Measurements from ENCODE around the gene AHSG. TPM values are rescaled to one million over a fixed set of nuclear protein-coding genes. Genes with fewer than 3 reads are reported as not detected.

Gene AHSG
- total RNA-seq, 1 donor from 2014 or later, result not detected

Other genes with a start within 250 kb of the AHSG start
- 5.0 and 5.4 TPM in 2 replicates for gene CRYGS, start 68.7 kb upstream of the AHSG start, total RNA-seq
- gene TBCCD1, start 45.7 kb upstream of the AHSG start, total RNA-seq, result 16.0 and 17.7 TPM in 2 replicates
- 68.2 and 73.0 TPM in 2 replicates for gene DNAJB11, start 42.3 kb upstream of the AHSG start, total RNA-seq
- gene FETUB, start 27.3 kb downstream of the AHSG start, total RNA-seq, result not detected in 2 replicates
- not detected in 2 replicates for gene HRG, start 53.0 kb downstream of the AHSG start, total RNA-seq
- gene KNG1, start 104.3 kb downstream of the AHSG start, total RNA-seq, result not detected in 2 replicates
- 352 and 366 TPM in 2 replicates for gene EIF4A2, start 170.5 kb downstream of the AHSG start, total RNA-seq
- gene RFC4, start 193.4 kb downstream of the AHSG start, total RNA-seq, result 79.5 and 85.9 TPM in 2 replicates
- not detected in 2 replicates for gene ADIPOQ, start 229.7 kb downstream of the AHSG start, total RNA-seq